Caco-2 (cell line): ENCODE data around the gene CEP85L. TPM values are rescaled to one million over a fixed set of nuclear protein-coding genes. Genes with fewer than 3 reads are reported as not detected.

Experiments used
- BruUV-seq: library from RNA; stranded (reverse); fragments of 400-500 nt; replicated peaks from 2 replicates; lab custom pipeline; 2021; lab: Mats Ljungman, UMichigan
- CTCF ChIA-PET: fragments of 300-600 bp; sonication (Branson Sonifier 250); formaldehyde crosslinking; loops from one replicate; lab custom pipeline; 2022; ENCODE audit warnings: antibody characterized with exemption; lab: Charles Lee
- POLR2A ChIA-PET: fragments of 300-600 bp; sonication (Branson Sonifier 250); formaldehyde crosslinking; loops from one replicate; lab custom pipeline; 2022; ENCODE audit warnings: antibody characterized with exemption; lab: Charles Lee
- DNase-seq, 2 experiments: peaks; one replicate each; pipeline versions ENCODE4 v3.0.0 to v3.0.0-alpha.2; 2020 to 2022
- H3K27me3 ChIP-seq: replicated peaks from 2 replicates; pipeline ENCODE4 v1.6.0; 2011; ENCODE audit warnings: low read length; ENCODE audit not compliant: control insufficient read depth, insufficient read depth
- H3K36me3 ChIP-seq: 2 replicates; pipeline ENCODE4 v1.5.1; 2011; ENCODE audit warnings: low read length; ENCODE audit not compliant: control insufficient read depth, insufficient read depth
- H3K4me1 ChIP-seq: fragments of 250-450 bp; sonication (Bioruptor Pico); 2 replicates; pipeline ENCODE4 v1.5.1; 2020; ENCODE audit warnings: mild to moderate bottlenecking
- H3K4me3 ChIP-seq: 2 replicates; pipeline ENCODE4 v1.5.1; 2011; ENCODE audit warnings: low read depth, mild to moderate bottlenecking, control low read depth, low read length
- H3K9me3 ChIP-seq: fragments of 250-450 bp; sonication (Bioruptor Pico); 2 replicates; pipeline ENCODE4 v1.5.1; 2020; ENCODE audit warnings: mild to moderate bottlenecking, moderate library complexity
- H3K27ac Mint-ChIP-seq: one replicate; pipeline ENCODE4 v1.8.0; 2022; ENCODE audit warnings: mixed read lengths; ENCODE audit not compliant: unreplicated experiment
- H3K27me3 Mint-ChIP-seq: one replicate; pipeline ENCODE4 v1.8.0; 2022; ENCODE audit warnings: mixed read lengths; ENCODE audit not compliant: insufficient read depth, unreplicated experiment
- H3K36me3 Mint-ChIP-seq: one replicate; pipeline ENCODE4 v1.8.0; 2022; ENCODE audit warnings: mild to moderate bottlenecking, mixed read lengths; ENCODE audit not compliant: insufficient read depth, unreplicated experiment
- H3K4me1 Mint-ChIP-seq: one replicate; pipeline ENCODE4 v1.8.0; 2022; ENCODE audit warnings: low read depth, mixed read lengths; ENCODE audit not compliant: unreplicated experiment
- H3K4me3 Mint-ChIP-seq: one replicate; pipeline ENCODE4 v1.8.0; 2022; ENCODE audit warnings: mild to moderate bottlenecking, moderate library complexity, mixed read lengths; ENCODE audit not compliant: unreplicated experiment
- H3K9me3 Mint-ChIP-seq: one replicate; pipeline ENCODE4 v1.8.0; 2022; ENCODE audit warnings: mixed read lengths; ENCODE audit not compliant: unreplicated experiment
- CTCF ChIP-seq, 2 experiments: fragments of 200-600 bp in 1 of 2; IDR thresholded peaks; 1 replicate in 1 of 2; 2 replicates in 1 of 2; pipeline versions ENCODE4 v1.5.1 to v1.8.0; 2011 to 2022; ENCODE audit warnings: antibody characterized with exemption in 1 of 2, control low read depth in 1 of 2, inconsistent platforms in 1 of 2, low read depth in 1 of 2, low read length in 1 of 2, mild to moderate bottlenecking in 1 of 2, moderate library complexity in 1 of 2; ENCODE audit not compliant: insufficient read depth in 1 of 2, severe bottlenecking in 1 of 2, unreplicated experiment in 1 of 2
- intact Hi-C: fragments of 100-400 bp; cut with micrococcal nuclease; formaldehyde crosslinking; loops from one replicate; pipeline ENCODE4 v1.10.0; 2022; ENCODE audit not compliant: unreplicated experiment
- total RNA-seq: library from RNA; stranded (reverse); gene quantifications from 2 replicates; pipeline ENCODE4 v1.2.3, GENCODE V29; 2022

The CEP85L gene
- total RNA-seq, 1 experiment from 2014 or later: 0.29 TPM

GRCh38 chr6:118467181-118467580, 184.2 kb downstream of the CEP85L start:
- no peak for DNase-seq

GRCh38 chr6:118464620-118465019, 186.8 kb downstream of the CEP85L start:
- BruUV-seq: no TSS peak
- H3K36me3 ChIP-seq: no peaks in the 10 kb centered on the region
- Mint-ChIP-seq H3K9me3 (no peaks in the 10 kb centered on the region), H3K4me3 (no peak overlapping the region), H3K27me3 (peaks cover 4% of the 10 kb centered on the region), H3K36me3 (no peaks in the 10 kb centered on the region), H3K27ac (no peak overlapping the region), H3K4me1 (no peaks in the 10 kb centered on the region)
- ChIA-PET CTCF (no interaction called here), POLR2A (no interaction called here)
- intact Hi-C loops: no loop called here
- no peak for TF ChIP-seq CTCF (IDR thresholded peaks at IDR 0.05; ENCODE audit: insufficient read depth in 1 of 2, low read depth in 1 of 2, low read length in 1 of 2, severe bottlenecking in 1 of 2, unreplicated experiment in 1 of 2)
- H3K4me1 ChIP-seq: no peaks in the 10 kb centered on the region
- no peaks in the 10 kb centered on the region for H3K27me3 ChIP-seq
- H3K4me3 ChIP-seq: no peak overlapping the region
- no peak for DNase-seq
- no peaks in the 10 kb centered on the region for H3K9me3 ChIP-seq

More at GRCh38 chr6:118467181-118467580, 184.2 kb downstream of the CEP85L start:
- no peak for TF ChIP-seq CTCF (IDR thresholded peaks at IDR 0.05; ENCODE audit: insufficient read depth in 1 of 2, low read depth in 1 of 2, low read length in 1 of 2, severe bottlenecking in 1 of 2, unreplicated experiment in 1 of 2)
- Mint-ChIP-seq H3K27ac (no peak overlapping the region), H3K4me1 (no peaks in the 10 kb centered on the region), H3K9me3 (no peaks in the 10 kb centered on the region), H3K27me3 (peaks cover 4% of the 10 kb centered on the region), H3K4me3 (no peak overlapping the region), H3K36me3 (no peaks in the 10 kb centered on the region)
- no peaks in the 10 kb centered on the region for H3K4me1 ChIP-seq
- no peaks in the 10 kb centered on the region for H3K27me3 ChIP-seq
- ChIA-PET POLR2A (no interaction called here), CTCF (no interaction called here)
- intact Hi-C loops: no loop called here
- no peaks in the 10 kb centered on the region for H3K36me3 ChIP-seq
- no TSS peak for BruUV-seq
- H3K4me3 ChIP-seq: no peak overlapping the region
- no peaks in the 10 kb centered on the region for H3K9me3 ChIP-seq

- H3K36me3 Mint-ChIP-seq: no peaks in the 10 kb centered on the region
- no peak overlapping the region for H3K4me3 Mint-ChIP-seq
- DNase-seq: no peak
- POLR2A ChIA-PET: no interaction called here
- Histone ChIP-seq H3K36me3 (no peaks in the 10 kb centered on the region), H3K9me3 (no peaks in the 10 kb centered on the region), H3K4me3 (no peak overlapping the region), H3K27me3 (no peaks in the 10 kb centered on the region), H3K4me1 (no peaks in the 10 kb centered on the region)
- no peak overlapping the region for H3K27ac Mint-ChIP-seq
- TF ChIP-seq CTCF (IDR thresholded peaks at IDR 0.05; ENCODE audit: insufficient read depth in 1 of 2, low read depth in 1 of 2, low read length in 1 of 2, severe bottlenecking in 1 of 2, unreplicated experiment in 1 of 2): no peak
- no peaks in the 10 kb centered on the region for H3K4me1 Mint-ChIP-seq
- no peaks in the 10 kb centered on the region for H3K27me3 Mint-ChIP-seq
- intact Hi-C loops: no loop called here
- H3K9me3 Mint-ChIP-seq: no peaks in the 10 kb centered on the region
- no TSS peak for BruUV-seq
- CTCF ChIA-PET: no interaction called here
Observed at GRCh38 chr6:118460958-118461470, 190.4 kb downstream of the CEP85L start.
